Measurements from ENCODE around the gene TCERG1L. TPM values are rescaled to one million over a fixed set of nuclear protein-coding genes. Genes with fewer than 3 reads are reported as not detected.

Gene TCERG1L
- polyA plus RNA-seq, 3 donors: not detected

GRCh38 chr10:131219955-131220489, 91.5 kb downstream of the TCERG1L start:
- WGBS (ENCODE audit: insufficient coverage): 86% methylated on average over 13 of the region's 15 CpGs
- Histone ChIP-seq H3K36me3 (replicated peaks in 1 of 2; ENCODE audit: control insufficient read depth in 1 of 2, insufficient read depth in 2 of 2, low read length in 2 of 2) (no peaks in the 10 kb centered on the region), H3K27me3 (ENCODE audit: control insufficient read depth in 2 of 2, insufficient read depth in 2 of 2, low read length in 2 of 2) (no peaks in the 10 kb centered on the region), H3K4me1 (ENCODE audit: control insufficient read depth in 1 of 2, insufficient read depth in 2 of 2, low read length in 2 of 2) (no peaks in the 10 kb centered on the region), H3K9me3 (replicated peaks in 1 of 2; ENCODE audit: control insufficient read depth in 1 of 2, insufficient read depth in 1 of 2, low read length in 2 of 2) (no peaks in the 10 kb centered on the region), H3K79me2 (ENCODE audit: insufficient read depth, low read length) (no peaks in the 10 kb centered on the region), H3K4me2 (replicated peaks; ENCODE audit: extremely low read depth, low read length, poor library complexity, severe bottlenecking) (no peak overlapping the region), H3K9ac (ENCODE audit: insufficient read depth, low read length, poor library complexity, severe bottlenecking) (no peak overlapping the region), H4K20me1 (ENCODE audit: insufficient read depth, low read length) (no peaks in the 10 kb centered on the region), H3K27ac (ENCODE audit: low read depth in 1 of 2, low read length in 2 of 2) (no peak overlapping the region), H2AFZ (ENCODE audit: insufficient read depth, low read depth, low read length, poor library complexity, severe bottlenecking) (no peak overlapping the region), H3K4me3 (replicated peaks in 1 of 3; ENCODE audit: low read depth in 2 of 3, low read length in 3 of 3) (no peak overlapping the region)
- Mint-ChIP-seq H3K36me3 (no peaks in the 10 kb centered on the region), H3K4me1 (no peaks in the 10 kb centered on the region), H3K27ac (no peak overlapping the region), H3K27me3 (ENCODE audit: low read depth in 3 of 3) (peaks cover 0 to 13% (median 3%) of the 10 kb centered on the region in 3 donors), H3K4me3 (no peak overlapping the region), H3K9me3 (peaks cover 0 to 2% (median 0%) of the 10 kb centered on the region in 7 donors)
- TF ChIP-seq CTCF (IDR thresholded peaks at IDR 0.05): no peak
- DNase-seq: no peak
- intact Hi-C loops (cut with micrococcal nuclease): no loop called here

GRCh38 chr10:131219584-131219886, 92.0 kb downstream of the TCERG1L start:
- no peaks in the 10 kb centered on the region for H3K79me2 ChIP-seq (ENCODE audit: insufficient read depth, low read length)
- no peaks in the 10 kb centered on the region for H3K27me3 ChIP-seq (ENCODE audit: control insufficient read depth in 2 of 2, insufficient read depth in 2 of 2, low read length in 2 of 2)
- no peak for DNase-seq
- no peak for TF ChIP-seq CTCF (IDR thresholded peaks at IDR 0.05)
- no peaks in the 10 kb centered on the region for H3K4me1 ChIP-seq (ENCODE audit: control insufficient read depth in 1 of 2, insufficient read depth in 2 of 2, low read length in 2 of 2)
- Mint-ChIP-seq H3K4me1 (no peaks in the 10 kb centered on the region), H3K27me3 (ENCODE audit: low read depth in 3 of 3) (peaks cover 0 to 13% (median 3%) of the 10 kb centered on the region in 3 donors), H3K27ac (no peak overlapping the region), H3K9me3 (peaks cover 0 to 2% (median 0%) of the 10 kb centered on the region in 7 donors), H3K4me3 (no peak overlapping the region), H3K36me3 (no peaks in the 10 kb centered on the region)
- intact Hi-C loops (cut with micrococcal nuclease): no loop called here
- no peak overlapping the region for H3K9ac ChIP-seq (ENCODE audit: insufficient read depth, low read length, poor library complexity, severe bottlenecking)
- H3K36me3 ChIP-seq (replicated peaks in 1 of 2; ENCODE audit: control insufficient read depth in 1 of 2, insufficient read depth in 2 of 2, low read length in 2 of 2): no peaks in the 10 kb centered on the region
- H3K4me3 ChIP-seq (replicated peaks in 1 of 3; ENCODE audit: low read depth in 2 of 3, low read length in 3 of 3): no peak overlapping the region
- no peaks in the 10 kb centered on the region for H4K20me1 ChIP-seq (ENCODE audit: insufficient read depth, low read length)
- no peak overlapping the region for H3K4me2 ChIP-seq (replicated peaks; ENCODE audit: extremely low read depth, low read length, poor library complexity, severe bottlenecking)
- no peak overlapping the region for H2AFZ ChIP-seq (ENCODE audit: insufficient read depth, low read depth, low read length, poor library complexity, severe bottlenecking)
- H3K9me3 ChIP-seq (replicated peaks in 1 of 2; ENCODE audit: control insufficient read depth in 1 of 2, insufficient read depth in 1 of 2, low read length in 2 of 2): no peaks in the 10 kb centered on the region
- WGBS (ENCODE audit: insufficient coverage): 98% methylated on average over 9 of the region's 10 CpGs
- no peak overlapping the region for H3K27ac ChIP-seq (ENCODE audit: low read depth in 1 of 2, low read length in 2 of 2)
